ENCODE results near the gene LRRC4C. TPM values are rescaled to one million over a fixed set of nuclear protein-coding genes. Genes with fewer than 3 reads are reported as not detected.

The LRRC4C gene
- total and polyA plus RNA-seq, 12 donors: 0.15 to 0.93 (median 0.40) TPM

DNA sequence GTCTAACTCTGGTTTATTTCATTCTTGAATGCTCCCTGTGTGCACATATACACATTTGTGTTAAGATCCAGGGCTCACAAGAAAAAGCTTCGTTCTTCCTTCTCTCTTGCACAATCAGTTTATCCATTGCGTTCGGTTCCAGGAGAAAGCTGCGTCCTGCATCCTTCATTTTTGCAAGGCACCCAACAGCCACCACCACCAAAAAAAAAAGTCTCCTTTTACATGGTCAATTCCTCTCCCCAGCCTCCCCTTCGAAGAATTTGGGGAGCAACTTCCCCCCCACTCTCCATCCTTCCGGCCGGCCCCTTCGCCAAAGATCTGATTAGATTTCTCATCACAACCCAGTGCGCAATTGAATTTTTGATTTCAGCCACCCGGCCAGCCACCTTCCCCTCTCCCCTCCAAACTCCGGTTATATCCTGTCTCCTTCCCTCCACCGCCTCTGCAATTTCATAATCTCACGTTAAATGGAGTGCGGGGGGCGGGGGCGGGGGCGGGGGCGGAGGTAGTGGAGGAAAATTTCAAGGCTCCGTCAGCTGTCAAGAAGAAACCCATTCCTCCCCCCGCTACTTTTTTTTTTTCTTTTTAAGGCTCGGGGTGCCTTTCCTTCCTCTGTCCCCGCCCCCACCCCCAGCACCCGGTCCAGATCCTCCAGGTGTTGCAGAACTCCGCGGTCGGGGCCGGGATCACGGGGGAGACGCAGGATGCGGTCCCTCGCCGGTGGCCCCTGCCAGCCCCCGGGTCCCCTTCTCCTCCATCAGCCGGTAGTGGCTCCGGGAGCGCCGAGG lies 1166.5 kb downstream of the LRRC4C start:
- peaks cover 0 to 33% (median 18%) of the 10 kb centered on the region in 7 donors for H3K27me3 ChIP-seq
- TF ChIP-seq, protein P1, sequence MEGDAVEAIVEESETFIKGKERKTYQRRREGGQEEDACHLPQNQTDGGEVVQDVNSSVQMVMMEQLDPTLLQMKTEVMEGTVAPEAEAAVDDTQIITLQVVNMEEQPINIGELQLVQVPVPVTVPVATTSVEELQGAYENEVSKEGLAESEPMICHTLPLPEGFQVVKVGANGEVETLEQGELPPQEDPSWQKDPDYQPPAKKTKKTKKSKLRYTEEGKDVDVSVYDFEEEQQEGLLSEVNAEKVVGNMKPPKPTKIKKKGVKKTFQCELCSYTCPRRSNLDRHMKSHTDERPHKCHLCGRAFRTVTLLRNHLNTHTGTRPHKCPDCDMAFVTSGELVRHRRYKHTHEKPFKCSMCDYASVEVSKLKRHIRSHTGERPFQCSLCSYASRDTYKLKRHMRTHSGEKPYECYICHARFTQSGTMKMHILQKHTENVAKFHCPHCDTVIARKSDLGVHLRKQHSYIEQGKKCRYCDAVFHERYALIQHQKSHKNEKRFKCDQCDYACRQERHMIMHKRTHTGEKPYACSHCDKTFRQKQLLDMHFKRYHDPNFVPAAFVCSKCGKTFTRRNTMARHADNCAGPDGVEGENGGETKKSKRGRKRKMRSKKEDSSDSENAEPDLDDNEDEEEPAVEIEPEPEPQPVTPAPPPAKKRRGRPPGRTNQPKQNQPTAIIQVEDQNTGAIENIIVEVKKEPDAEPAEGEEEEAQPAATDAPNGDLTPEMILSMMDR (IDR thresholded peaks at IDR 0.05): no peak
- H3K36me3 ChIP-seq: no peaks in the 10 kb centered on the region
- intact Hi-C loops (cut with DNase I): no loop called here
- ATAC-seq (peak in 2 of 8 donors; percentile 17 to 30), DNase-seq (peak in 1 of 2 donors; percentile 10)
- H3K27ac ChIP-seq: peak overlapping the region in 7 of 10 donors; percentile 38 to 78 (median 73)
- 1% methylated on average over 37 of the region's 37 CpGs for WGBS, 2 donors
- no peaks in the 10 kb centered on the region for H3K9me3 ChIP-seq
- H3K4me3 ChIP-seq: peak overlapping the region; percentile 25 to 63 (median 55)
- peaks cover 0 to 12% (median 0%) of the 10 kb centered on the region in 9 donors for H3K4me1 ChIP-seq

DNA sequence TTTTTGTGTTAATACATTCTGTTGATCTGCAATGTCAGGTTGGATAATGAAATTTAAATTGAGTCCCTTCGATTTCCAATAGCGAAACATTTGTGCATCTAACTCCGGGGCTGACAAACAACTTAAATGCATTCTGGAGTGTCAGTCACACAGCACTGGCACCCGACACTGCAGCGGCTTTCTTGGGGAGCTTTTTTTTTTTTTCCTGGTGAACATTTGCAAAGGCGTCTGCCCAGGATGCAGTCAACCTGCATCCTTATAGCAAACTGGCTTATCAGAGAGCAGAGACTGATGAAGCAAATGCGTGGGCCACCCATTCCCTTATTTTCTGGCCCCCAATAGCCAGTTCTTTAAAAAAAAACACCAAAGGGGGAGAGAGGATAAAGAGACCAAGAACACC lies 1167.7 kb downstream of the LRRC4C start:
- 40 to 42% methylated on average over 7 of the region's 7 CpGs for WGBS, 2 donors
- ATAC-seq: no peak
- Histone ChIP-seq H3K36me3 (no peaks in the 10 kb centered on the region), H3K27ac (no peak overlapping the region), H3K4me3 (peak overlapping the region in 7 of 10 donors; percentile 18 to 63 (median 62)), H3K27me3 (peaks cover 0 to 33% (median 18%) of the 10 kb centered on the region in 7 donors), H3K4me1 (peaks cover 0 to 12% (median 0%) of the 10 kb centered on the region in 9 donors), H3K9me3 (no peaks in the 10 kb centered on the region)
- no peak for DNase-seq
- TF ChIP-seq, protein P1 (IDR thresholded peaks at IDR 0.05): no peak
- intact Hi-C loops (cut with DNase I): no loop called here

GRCh38 chr11:40291329-40291728 lies 1168.1 kb downstream of the LRRC4C start:
- ATAC-seq: no peak
- no peaks in the 10 kb centered on the region for H3K9me3 ChIP-seq

DNA sequence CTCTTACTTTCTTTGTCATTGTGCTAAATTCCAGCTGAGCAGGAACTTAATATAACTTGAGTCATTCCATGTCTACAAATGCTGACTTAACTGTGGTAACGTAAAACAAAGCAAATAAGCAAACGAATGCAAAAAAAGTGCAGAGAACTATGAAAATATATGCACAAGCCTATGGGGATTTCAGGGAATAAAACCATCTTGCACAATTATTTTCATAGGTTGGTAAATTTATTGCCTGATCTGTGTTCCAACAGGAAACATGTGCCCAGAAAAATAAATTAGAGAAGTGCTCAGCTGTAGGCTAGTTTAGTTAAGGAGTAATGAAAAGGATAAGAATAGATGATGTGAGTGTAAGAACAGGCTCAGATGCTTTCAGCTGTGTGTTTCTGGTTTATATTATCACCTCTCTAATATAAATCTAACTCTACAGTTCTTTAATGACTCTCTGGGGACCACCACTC lies 1169.3 kb downstream of the LRRC4C start:
- 45 to 60% methylated on average over 2 of the region's 2 CpGs for WGBS, 2 donors
- intact Hi-C loops (cut with DNase I): no loop called here
- H3K4me3 ChIP-seq: peak overlapping the region in 2 of 10 donors; percentile 10 to 58

More at GRCh38 chr11:40291329-40291728, 1168.1 kb downstream of the LRRC4C start:
- WGBS, 2 donors: 46 to 60% methylated on average over 3 of the region's 3 CpGs
- TF ChIP-seq, protein P1 (IDR thresholded peaks at IDR 0.05): no peak
- Histone ChIP-seq H3K27ac (no peak overlapping the region), H3K27me3 (peaks cover 0 to 33% (median 18%) of the 10 kb centered on the region in 7 donors), H3K4me1 (peaks cover 0 to 12% (median 0%) of the 10 kb centered on the region in 9 donors), H3K4me3 (peak overlapping the region in 7 of 10 donors; percentile 18 to 63 (median 62)), H3K36me3 (no peaks in the 10 kb centered on the region)
- DNase-seq: no peak
- intact Hi-C loops (cut with DNase I): no loop called here

More for the DNA sequence above, 1169.3 kb downstream of the LRRC4C start:
- H3K36me3 ChIP-seq: no peaks in the 10 kb centered on the region
- H3K27me3 ChIP-seq: peaks cover 0 to 33% (median 18%) of the 10 kb centered on the region in 7 donors
- peaks cover 0 to 12% (median 0%) of the 10 kb centered on the region in 9 donors for H3K4me1 ChIP-seq
- no peak overlapping the region for H3K27ac ChIP-seq
- ATAC-seq: no peak
- no peaks in the 10 kb centered on the region for H3K9me3 ChIP-seq
- DNase-seq: no peak
- TF ChIP-seq, protein P1 (IDR thresholded peaks at IDR 0.05): no peak
